ENCODE measurements around the gene DDX55.

GRCh38 chr12:123614110-123614509, 12.2 kb downstream of the DDX55 start:
- TF ChIP-seq, protein P1, sequence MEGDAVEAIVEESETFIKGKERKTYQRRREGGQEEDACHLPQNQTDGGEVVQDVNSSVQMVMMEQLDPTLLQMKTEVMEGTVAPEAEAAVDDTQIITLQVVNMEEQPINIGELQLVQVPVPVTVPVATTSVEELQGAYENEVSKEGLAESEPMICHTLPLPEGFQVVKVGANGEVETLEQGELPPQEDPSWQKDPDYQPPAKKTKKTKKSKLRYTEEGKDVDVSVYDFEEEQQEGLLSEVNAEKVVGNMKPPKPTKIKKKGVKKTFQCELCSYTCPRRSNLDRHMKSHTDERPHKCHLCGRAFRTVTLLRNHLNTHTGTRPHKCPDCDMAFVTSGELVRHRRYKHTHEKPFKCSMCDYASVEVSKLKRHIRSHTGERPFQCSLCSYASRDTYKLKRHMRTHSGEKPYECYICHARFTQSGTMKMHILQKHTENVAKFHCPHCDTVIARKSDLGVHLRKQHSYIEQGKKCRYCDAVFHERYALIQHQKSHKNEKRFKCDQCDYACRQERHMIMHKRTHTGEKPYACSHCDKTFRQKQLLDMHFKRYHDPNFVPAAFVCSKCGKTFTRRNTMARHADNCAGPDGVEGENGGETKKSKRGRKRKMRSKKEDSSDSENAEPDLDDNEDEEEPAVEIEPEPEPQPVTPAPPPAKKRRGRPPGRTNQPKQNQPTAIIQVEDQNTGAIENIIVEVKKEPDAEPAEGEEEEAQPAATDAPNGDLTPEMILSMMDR (IDR thresholded peaks at IDR 0.05), result no peak
- no peak for TF ChIP-seq POLR2A (IDR thresholded peaks at IDR 0.05)

Data from heart left ventricle (tissue), 13 donors.